ENCODE data around the gene FBXL7. TPM values are rescaled to one million over a fixed set of nuclear protein-coding genes. Genes with fewer than 3 reads are reported as not detected.

Gene FBXL7
- total and polyA plus RNA-seq, 2 donors (not counting 1 experiment from before 2014, with no cell fraction given), result not detected

DNA sequence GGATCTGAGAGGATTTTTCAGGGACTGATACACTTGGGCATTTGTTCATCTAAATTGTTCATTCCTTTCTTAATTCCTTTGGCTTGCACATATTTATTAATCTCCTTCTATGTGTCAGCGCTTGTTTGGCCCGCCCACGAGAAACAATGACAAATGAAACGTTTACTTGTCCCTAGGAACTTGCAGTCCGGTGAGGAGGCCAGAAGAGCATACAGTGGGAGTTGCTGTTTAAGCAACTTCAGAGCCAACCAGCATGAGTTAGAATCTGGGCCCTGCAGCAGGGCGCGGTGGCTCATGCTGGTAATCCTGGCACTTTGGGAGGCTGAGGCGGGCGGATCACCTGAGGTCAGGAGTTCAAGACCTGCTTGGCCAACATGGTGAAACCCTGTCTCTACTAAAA lies 18.8 kb downstream of the FBXL7 start:
- Histone ChIP-seq H4K20me1 (ENCODE audit: control insufficient read depth, insufficient read depth, low read length, poor library complexity, severe bottlenecking) (no peaks in the 10 kb centered on the region), H3K4me3 (ENCODE audit: control extremely low read depth in 1 of 5, extremely low read depth in 1 of 5, insufficient read depth in 1 of 5, low read depth in 2 of 5, low read length in 4 of 5) (no peak overlapping the region), H3K4me1 (ENCODE audit: control insufficient read depth in 2 of 2, insufficient read depth in 2 of 2, low read length in 2 of 2) (no peaks in the 10 kb centered on the region), H3K79me2 (ENCODE audit: control insufficient read depth, insufficient read depth, low read length) (no peaks in the 10 kb centered on the region), H3K27ac (ENCODE audit: low read length in 2 of 2) (no peak overlapping the region), H3K4me2 (replicated peaks; ENCODE audit: low read depth, low read length, poor library complexity, severe bottlenecking) (no peak overlapping the region), H3K9me3 (ENCODE audit: control extremely low read depth in 1 of 3, control insufficient read depth in 2 of 3, insufficient read depth in 1 of 3, low read length in 2 of 3) (peaks cover 0 to 5% (median 0%) of the 10 kb centered on the region in 3 donors), H3K36me3 (replicated peaks in 1 of 2; ENCODE audit: control extremely low read depth in 1 of 2, control insufficient read depth in 1 of 2, extremely low read depth in 1 of 2, insufficient read depth in 2 of 2, low read length in 1 of 2) (no peaks in the 10 kb centered on the region), H2AFZ (ENCODE audit: insufficient read depth, low read depth, low read length, poor library complexity, severe bottlenecking) (no peak overlapping the region), H3K27me3 (replicated peaks in 1 of 4; ENCODE audit: control extremely low read depth in 1 of 4, control insufficient read depth in 3 of 4, insufficient read depth in 4 of 4, low read length in 3 of 4) (no peaks in the 10 kb centered on the region), H3K9ac (ENCODE audit: low read length) (no peak overlapping the region)
- TF ChIP-seq EZH2 (IDR thresholded peaks at IDR 0.05; ENCODE audit: borderline replicate concordance, insufficient read depth, low read depth, low read length, poor library complexity, severe bottlenecking), result no peak
- TF ChIP-seq, protein P1, sequence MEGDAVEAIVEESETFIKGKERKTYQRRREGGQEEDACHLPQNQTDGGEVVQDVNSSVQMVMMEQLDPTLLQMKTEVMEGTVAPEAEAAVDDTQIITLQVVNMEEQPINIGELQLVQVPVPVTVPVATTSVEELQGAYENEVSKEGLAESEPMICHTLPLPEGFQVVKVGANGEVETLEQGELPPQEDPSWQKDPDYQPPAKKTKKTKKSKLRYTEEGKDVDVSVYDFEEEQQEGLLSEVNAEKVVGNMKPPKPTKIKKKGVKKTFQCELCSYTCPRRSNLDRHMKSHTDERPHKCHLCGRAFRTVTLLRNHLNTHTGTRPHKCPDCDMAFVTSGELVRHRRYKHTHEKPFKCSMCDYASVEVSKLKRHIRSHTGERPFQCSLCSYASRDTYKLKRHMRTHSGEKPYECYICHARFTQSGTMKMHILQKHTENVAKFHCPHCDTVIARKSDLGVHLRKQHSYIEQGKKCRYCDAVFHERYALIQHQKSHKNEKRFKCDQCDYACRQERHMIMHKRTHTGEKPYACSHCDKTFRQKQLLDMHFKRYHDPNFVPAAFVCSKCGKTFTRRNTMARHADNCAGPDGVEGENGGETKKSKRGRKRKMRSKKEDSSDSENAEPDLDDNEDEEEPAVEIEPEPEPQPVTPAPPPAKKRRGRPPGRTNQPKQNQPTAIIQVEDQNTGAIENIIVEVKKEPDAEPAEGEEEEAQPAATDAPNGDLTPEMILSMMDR (IDR thresholded peaks at IDR 0.05), result no peak
- POLR2A ChIA-PET, result no interaction called here
- Mint-ChIP-seq H3K27me3 (no peaks in the 10 kb centered on the region), H3K9me3 (ENCODE audit: insufficient read depth) (peaks cover 6% of the 10 kb centered on the region), H3K27ac (no peak overlapping the region), H3K4me3 (no peak overlapping the region), H3K4me1 (no peaks in the 10 kb centered on the region)
- 93% methylated on average over 7 of the region's 9 CpGs for WGBS (ENCODE audit: insufficient coverage)
- intact Hi-C loops (cut with micrococcal nuclease), result no loop called here
- CTCF ChIA-PET, result no interaction called here
- ATAC-seq (ENCODE audit: low read depth) (no peak), DNase-seq (no peak)

GRCh38 chr5:15520856-15521255 lies 20.9 kb downstream of the FBXL7 start:
- no peak for DNase-seq
- WGBS (ENCODE audit: insufficient coverage), result 82% methylated on average over 4 of the region's 5 CpGs

More at GRCh38 chr5:15520856-15521255, 20.9 kb downstream of the FBXL7 start:
- H2AFZ ChIP-seq (ENCODE audit: insufficient read depth, low read depth, low read length, poor library complexity, severe bottlenecking), result no peak overlapping the region
- no peak for TF ChIP-seq EZH2 (IDR thresholded peaks at IDR 0.05; ENCODE audit: borderline replicate concordance, insufficient read depth, low read depth, low read length, poor library complexity, severe bottlenecking)
- H3K27me3 ChIP-seq (replicated peaks in 1 of 4; ENCODE audit: control extremely low read depth in 1 of 4, control insufficient read depth in 3 of 4, insufficient read depth in 4 of 4, low read length in 3 of 4), result no peaks in the 10 kb centered on the region
- no peak overlapping the region for H3K9ac ChIP-seq (ENCODE audit: low read length)
- H3K4me3 ChIP-seq (ENCODE audit: control extremely low read depth in 1 of 5, extremely low read depth in 1 of 5, insufficient read depth in 1 of 5, low read depth in 2 of 5, low read length in 4 of 5), result no peak overlapping the region
- Mint-ChIP-seq H3K27me3 (no peaks in the 10 kb centered on the region), H3K4me3 (no peak overlapping the region), H3K27ac (no peak overlapping the region), H3K9me3 (ENCODE audit: insufficient read depth) (peaks cover 4% of the 10 kb centered on the region), H3K4me1 (no peaks in the 10 kb centered on the region)
- H3K4me2 ChIP-seq (replicated peaks; ENCODE audit: low read depth, low read length, poor library complexity, severe bottlenecking), result no peak overlapping the region
- no peaks in the 10 kb centered on the region for H4K20me1 ChIP-seq (ENCODE audit: control insufficient read depth, insufficient read depth, low read length, poor library complexity, severe bottlenecking)
- no peaks in the 10 kb centered on the region for H3K4me1 ChIP-seq (ENCODE audit: control insufficient read depth in 2 of 2, insufficient read depth in 2 of 2, low read length in 2 of 2)
- H3K9me3 ChIP-seq (ENCODE audit: control extremely low read depth in 1 of 3, control insufficient read depth in 2 of 3, insufficient read depth in 1 of 3, low read length in 2 of 3), result peaks cover 0 to 5% (median 0%) of the 10 kb centered on the region in 3 donors
- no peak overlapping the region for H3K27ac ChIP-seq (ENCODE audit: low read length in 2 of 2)
- ATAC-seq (ENCODE audit: low read depth), result no peak
- intact Hi-C loops (cut with micrococcal nuclease), result no loop called here
- POLR2A ChIA-PET, result no interaction called here
- no peaks in the 10 kb centered on the region for H3K79me2 ChIP-seq (ENCODE audit: control insufficient read depth, insufficient read depth, low read length)
- H3K36me3 ChIP-seq (replicated peaks in 1 of 2; ENCODE audit: control extremely low read depth in 1 of 2, control insufficient read depth in 1 of 2, extremely low read depth in 1 of 2, insufficient read depth in 2 of 2, low read length in 1 of 2), result no peaks in the 10 kb centered on the region
- CTCF ChIA-PET, result no interaction called here

All from B cell (primary cell).